ENCODE data around the gene AVL9. TPM values are rescaled to one million over a fixed set of nuclear protein-coding genes. Genes with fewer than 3 reads are reported as not detected.
A peak's percentile ranks its signal among the peaks of the same experiment; 100 is the strongest.

The AVL9 gene
- total and polyA plus RNA-seq, 9 of the 15 experiments (the other 6 are each of a cell fraction or from before 2014, with no cell fraction given), result 6.4 to 66.2 (median 30.1) TPM

- TF ChIP-seq CREB3 (tag; conservative IDR thresholded peaks at IDR 0.05; ENCODE audit: low read depth), result peak; percentile 63; the same call in 1 of the 2 replicates
- no peak for TF ChIP-seq MXD1 (CRISPR knock-in tag; IDR thresholded peaks at IDR 0.05; ENCODE audit: borderline replicate concordance, poor library complexity, severe bottlenecking)
- peak in 1 of 2 experiments; percentile 82 for TF ChIP-seq AFF1 (IDR thresholded peaks at IDR 0.05; ENCODE audit: low read depth in 1 of 2, partially characterized antibody in 2 of 2)
- TF ChIP-seq ZNF398 (CRISPR knock-in tag; IDR thresholded peaks at IDR 0.05), result no peak
- TF ChIP-seq PTTG1 (tag; IDR thresholded peaks at IDR 0.05; ENCODE audit: low read depth), result 0 out of 2 replicates have a peak, but pooled peaks have one; percentile 19
- TF ChIP-seq BRD9 (IDR thresholded peaks at IDR 0.05; ENCODE audit: low read depth, partially characterized antibody), result peak; percentile 97
- peak; percentile 61; the same call in 1 of the 2 replicates for TF ChIP-seq ZNF766 (CRISPR knock-in tag; conservative IDR thresholded peaks at IDR 0.05)
- no peak for TF ChIP-seq RREB1 (CRISPR knock-in tag; IDR thresholded peaks at IDR 0.05)
- no peak for TF ChIP-seq TAF15 (IDR thresholded peaks at IDR 0.05; ENCODE audit: low read depth, low read length)
- TF ChIP-seq ZNF75A (CRISPR knock-in tag; IDR thresholded peaks at IDR 0.05), result no peak
- peak; percentile 81 for TF ChIP-seq NCOR1 (IDR thresholded peaks at IDR 0.05)
Observed at GRCh38 chr7:32506266-32507054, 11.2 kb downstream of the AVL9 start (continued).

All from K562 (cell line).